ENCODE measurements around the gene TTLL1.
"Not testable (repeated sequence)": the region's sequence is repeated elsewhere in the genome, so short reads cannot be mapped to it uniquely, and the experiment has no call there.

Gene TTLL1

DNA sequence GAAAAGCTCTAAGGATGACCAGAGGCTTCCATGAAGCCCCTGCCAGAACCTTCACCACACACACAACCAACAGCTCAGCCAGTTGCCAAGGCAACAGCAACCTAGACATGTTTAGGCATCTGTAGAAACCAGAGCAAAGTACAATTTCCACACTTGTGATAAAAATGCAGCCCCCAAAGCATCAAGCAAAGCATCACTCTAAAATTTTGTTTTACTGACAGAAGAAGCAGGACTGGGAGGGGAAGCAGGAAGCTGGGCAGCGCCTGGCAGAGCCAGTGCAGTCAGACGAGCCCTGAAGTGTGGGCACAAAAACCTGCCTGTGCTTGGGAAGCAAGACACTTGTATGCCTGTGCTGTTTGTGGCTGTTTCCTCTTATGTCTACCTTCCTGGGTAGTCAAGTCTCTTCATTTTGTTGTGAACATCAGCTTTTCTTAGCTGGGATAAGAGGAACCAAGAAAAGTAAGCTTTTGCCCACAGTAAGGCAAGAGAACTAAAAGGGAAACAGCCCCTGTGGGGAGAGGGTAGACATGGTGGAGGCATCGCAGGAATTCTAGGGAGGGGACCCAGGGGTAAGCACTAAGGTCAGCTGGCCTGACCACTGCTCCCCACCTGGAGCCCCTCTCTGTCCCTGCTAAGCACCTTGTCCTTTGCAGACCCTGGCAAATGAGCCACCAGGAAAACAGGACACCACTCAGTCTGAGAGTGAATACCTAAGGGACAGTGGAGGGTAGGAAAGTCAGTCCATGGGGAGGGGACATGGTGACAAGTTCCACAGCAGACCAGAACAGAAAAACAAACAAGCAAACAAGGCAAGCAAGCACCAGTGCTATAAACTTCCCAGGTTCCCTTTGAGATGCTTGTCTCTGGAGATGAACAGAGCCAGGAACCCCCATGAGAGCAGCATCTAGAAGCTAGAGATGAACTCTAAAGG, 87.7 kb downstream of the TTLL1 start:
- DNase-seq (ENCODE audit: low spot score in 2 of 2) (no peak), ATAC-seq (replicated peaks; ENCODE audit: extremely low read depth, poor library complexity, severe bottlenecking) (peak; percentile 56)
- Mint-ChIP-seq H3K9me3 (no peaks in the 10 kb centered on the region), H3K4me3 (no peak overlapping the region), H3K27me3 (no peaks in the 10 kb centered on the region), H3K27ac (ENCODE audit: low read depth) (peak overlapping the region; percentile 29), H3K36me3 (ENCODE audit: insufficient read depth) (peaks cover 1% of the 10 kb centered on the region), H3K4me1 (peaks cover 75% of the 10 kb centered on the region)

DNA sequence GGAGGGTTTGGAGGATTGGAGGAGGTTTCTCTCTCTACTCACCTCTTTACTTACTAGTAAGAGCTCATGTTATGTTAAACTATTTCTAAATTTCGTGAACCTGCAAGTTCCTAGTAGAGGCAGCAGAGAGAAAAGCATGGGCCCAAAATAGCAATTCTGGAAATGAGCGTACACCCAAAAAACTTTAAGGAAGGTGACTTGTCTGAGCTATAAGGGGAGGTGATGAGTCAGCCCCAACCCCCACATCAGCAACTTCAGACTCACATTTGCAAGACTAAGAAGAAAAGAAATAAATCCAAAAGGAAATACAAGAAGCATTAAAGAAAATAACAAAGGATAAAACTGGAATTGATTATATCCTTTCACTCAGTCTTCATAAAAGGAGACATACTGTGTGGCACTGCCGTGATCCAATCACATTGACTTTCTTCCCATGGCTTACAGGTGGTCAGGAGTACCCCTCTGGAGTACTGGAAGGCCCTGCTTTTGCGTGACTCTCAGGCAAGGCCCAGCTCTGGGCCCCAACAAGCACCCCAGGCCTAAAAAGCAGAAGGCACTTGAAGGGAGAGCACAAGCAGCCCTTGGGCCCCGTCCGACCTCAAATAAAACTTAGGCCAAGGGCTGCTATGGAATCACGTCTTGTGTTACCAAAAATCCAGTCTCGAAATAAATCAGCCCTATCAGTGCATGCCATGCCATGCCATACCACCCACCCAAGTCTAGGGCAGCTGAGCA, 88.6 kb downstream of the TTLL1 start:
- H3K9me3 Mint-ChIP-seq, result no peaks in the 10 kb centered on the region
- H3K4me3 Mint-ChIP-seq, result no peak overlapping the region
- no peak for DNase-seq (ENCODE audit: low spot score in 2 of 2)
- peaks cover 1% of the 10 kb centered on the region for H3K36me3 Mint-ChIP-seq (ENCODE audit: insufficient read depth)
- no peaks in the 10 kb centered on the region for H3K27me3 Mint-ChIP-seq
- peak overlapping the region; percentile 29 for H3K27ac Mint-ChIP-seq (ENCODE audit: low read depth)
- no peak for ATAC-seq (replicated peaks; ENCODE audit: extremely low read depth, poor library complexity, severe bottlenecking)
- H3K4me1 Mint-ChIP-seq, result peaks cover 68% of the 10 kb centered on the region

DNA sequence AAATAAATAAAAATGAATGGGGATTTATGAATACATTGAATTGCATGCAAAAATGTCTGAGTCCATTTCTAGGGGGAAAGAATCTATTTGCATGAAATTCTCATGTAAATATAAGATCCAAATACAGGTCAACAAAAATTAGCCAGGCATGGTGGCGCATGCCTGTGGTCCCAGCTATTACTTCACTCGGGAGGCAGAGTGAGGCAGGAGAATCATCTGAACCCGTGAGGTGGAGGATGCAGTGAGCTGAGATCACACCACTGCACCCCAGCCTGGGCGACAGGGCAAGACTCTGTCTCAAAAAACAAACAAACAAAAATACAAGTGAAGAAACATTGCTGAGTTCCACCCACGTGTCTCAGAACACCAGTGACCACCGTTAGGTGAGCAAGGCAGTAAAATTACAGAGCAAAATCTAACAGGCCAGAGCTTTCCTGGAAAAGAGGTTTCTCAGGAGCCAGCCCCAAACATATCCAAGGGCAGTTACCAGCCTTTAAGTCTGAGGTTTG, 91.6 kb downstream of the TTLL1 start:
- peak overlapping the region; percentile 1 for H3K27ac Mint-ChIP-seq (ENCODE audit: low read depth)
- H3K4me3 Mint-ChIP-seq, result no peak overlapping the region
- no peaks in the 10 kb centered on the region for H3K27me3 Mint-ChIP-seq

DNA sequence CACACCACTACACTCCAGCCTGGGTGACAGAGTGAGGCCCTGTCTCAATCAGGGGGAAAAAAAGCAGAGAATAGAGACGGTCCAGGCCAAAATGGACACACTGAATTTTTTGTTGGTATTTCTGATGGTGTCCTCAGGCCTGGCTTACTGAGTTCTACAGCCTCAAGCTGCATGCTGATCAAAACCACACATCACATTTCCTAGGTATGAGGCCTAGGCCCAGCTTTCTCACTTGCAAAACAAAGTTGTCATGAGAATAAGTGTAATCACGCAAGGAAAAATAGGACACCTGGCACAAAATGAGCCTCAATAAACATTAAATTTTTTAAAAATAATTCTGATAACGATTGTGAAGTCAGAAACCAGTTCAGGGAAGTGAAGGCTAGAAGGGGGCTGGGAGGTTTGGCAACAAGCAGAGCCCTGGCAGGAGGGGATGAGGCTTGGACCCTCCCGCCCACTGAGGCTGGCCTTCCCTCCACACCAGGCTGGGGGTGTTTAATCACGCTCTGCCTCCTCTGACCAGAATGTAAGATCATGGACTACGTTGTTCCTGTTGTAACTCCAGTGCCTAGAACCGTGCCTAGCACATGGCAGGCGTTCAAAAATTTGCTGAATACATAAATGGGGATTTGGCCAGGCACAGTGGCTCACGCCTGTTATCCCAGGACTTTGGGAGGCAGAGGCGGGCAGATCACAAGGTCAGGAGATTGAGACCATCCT, 92.4 kb downstream of the TTLL1 start:
- DNase-seq (ENCODE audit: low spot score in 2 of 2) (no peak), ATAC-seq (replicated peaks; ENCODE audit: extremely low read depth, poor library complexity, severe bottlenecking) (no peak)
- Mint-ChIP-seq H3K36me3 (ENCODE audit: insufficient read depth) (peaks cover 6% of the 10 kb centered on the region), H3K27ac (ENCODE audit: low read depth) (no peak overlapping the region), H3K4me1 (peaks cover 40% of the 10 kb centered on the region), H3K4me3 (no peak overlapping the region), H3K9me3 (no peaks in the 10 kb centered on the region), H3K27me3 (no peaks in the 10 kb centered on the region)

More for the DNA sequence above, 91.6 kb downstream of the TTLL1 start:
- ATAC-seq (replicated peaks; ENCODE audit: extremely low read depth, poor library complexity, severe bottlenecking), result no peak
- no peak for DNase-seq (ENCODE audit: low spot score in 2 of 2)
- Mint-ChIP-seq H3K36me3 (ENCODE audit: insufficient read depth) (peaks cover 6% of the 10 kb centered on the region), H3K9me3 (no peaks in the 10 kb centered on the region), H3K4me1 (peaks cover 48% of the 10 kb centered on the region)

DNA sequence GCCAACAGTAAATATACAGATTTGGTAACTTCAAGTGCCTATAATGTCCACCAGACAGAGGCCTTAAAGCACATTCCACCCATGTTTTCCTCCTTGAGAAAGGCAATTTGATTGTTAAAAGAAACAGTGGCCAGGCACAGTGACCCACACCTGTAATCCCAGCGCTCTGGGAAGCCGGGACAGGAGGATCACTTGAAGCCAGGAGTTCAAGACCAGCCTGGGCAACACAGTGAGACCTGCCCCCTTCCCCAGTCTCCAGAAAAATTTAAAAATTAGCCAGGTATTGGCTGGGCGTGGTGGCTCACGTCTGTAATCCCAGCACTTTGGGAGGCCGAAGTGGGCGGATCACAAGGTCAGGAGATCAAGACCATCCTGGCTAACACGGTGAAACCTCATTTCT, 93.5 kb downstream of the TTLL1 start:
- H3K4me3 Mint-ChIP-seq; DNase-seq (ENCODE audit: low spot score in 2 of 2); H3K9me3 Mint-ChIP-seq; H3K36me3 Mint-ChIP-seq (ENCODE audit: insufficient read depth); H3K27me3 Mint-ChIP-seq; H3K27ac Mint-ChIP-seq (ENCODE audit: low read depth); ATAC-seq (replicated peaks; ENCODE audit: extremely low read depth, poor library complexity, severe bottlenecking): not testable (repeated sequence)
- H3K4me1 Mint-ChIP-seq, result peaks cover 28% of the 10 kb centered on the region

DNA sequence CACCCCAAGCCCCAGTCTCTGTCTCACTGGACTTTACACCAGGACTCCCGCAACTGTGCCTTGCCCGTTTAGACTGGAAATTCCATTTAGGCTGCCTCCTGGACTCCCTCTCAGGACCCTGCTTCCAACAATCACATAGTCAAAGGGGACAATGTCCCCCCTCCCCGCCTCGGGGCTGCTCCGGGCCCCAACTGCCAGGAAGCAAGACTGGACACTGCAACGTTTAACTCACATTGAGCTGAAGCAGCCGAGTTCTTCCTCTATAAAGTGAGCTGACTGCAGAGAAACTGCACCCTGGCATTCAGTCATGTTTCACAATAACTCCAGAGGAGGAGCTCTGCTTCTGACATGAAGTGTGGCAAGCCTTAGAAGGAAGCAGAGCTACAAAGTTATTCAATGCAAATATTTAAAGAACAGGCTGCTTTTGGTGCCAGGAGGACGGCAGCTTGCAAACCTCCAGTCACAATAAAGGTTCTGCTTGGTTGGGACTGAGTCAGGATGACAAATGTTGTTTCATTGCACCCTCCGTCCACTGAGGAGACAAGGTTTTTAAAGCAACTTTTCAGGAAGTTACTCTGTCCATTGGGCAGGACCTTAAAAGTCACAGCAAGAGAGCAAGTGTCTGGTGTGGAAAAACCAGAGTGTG, 94.2 kb downstream of the TTLL1 start:
- Mint-ChIP-seq H3K27ac (ENCODE audit: low read depth) (no peak overlapping the region), H3K9me3 (no peaks in the 10 kb centered on the region), H3K27me3 (no peaks in the 10 kb centered on the region), H3K4me3 (no peak overlapping the region), H3K36me3 (ENCODE audit: insufficient read depth) (peaks cover 9% of the 10 kb centered on the region), H3K4me1 (peaks cover 23% of the 10 kb centered on the region)
- DNase-seq (ENCODE audit: low spot score in 2 of 2) (no peak), ATAC-seq (replicated peaks; ENCODE audit: extremely low read depth, poor library complexity, severe bottlenecking) (no peak)

DNA sequence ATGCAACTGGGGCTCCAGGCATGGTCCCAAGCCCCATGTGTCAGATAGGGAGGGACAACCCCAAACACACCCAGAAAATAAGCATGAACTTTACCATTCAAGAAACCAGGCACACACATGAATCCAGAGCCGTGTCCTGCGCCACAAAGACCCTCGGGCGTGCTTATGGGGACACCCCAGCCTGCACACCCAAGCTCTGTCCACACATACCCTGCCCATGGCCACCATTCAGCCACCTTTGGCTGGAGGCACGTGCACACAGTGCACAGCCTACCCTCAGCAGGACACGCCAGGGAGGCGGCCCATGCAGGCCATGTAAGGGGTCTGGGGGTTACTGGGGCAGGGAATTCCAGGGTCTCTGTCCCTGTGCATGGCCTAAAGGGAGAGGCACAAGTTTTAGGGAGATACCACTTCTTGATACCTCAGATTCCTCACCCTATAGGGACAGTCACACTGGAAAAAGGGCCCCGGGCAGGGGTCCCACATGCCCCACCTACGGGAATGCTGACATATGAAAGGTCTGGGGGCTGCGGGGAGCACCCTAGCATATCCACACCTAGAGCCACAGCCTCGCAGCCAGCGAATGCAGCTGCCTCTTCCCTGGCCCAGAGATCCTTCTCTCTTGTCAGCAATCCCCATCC, 94.8 kb downstream of the TTLL1 start:
- Mint-ChIP-seq H3K27ac (ENCODE audit: low read depth) (no peak overlapping the region), H3K4me3 (no peak overlapping the region), H3K4me1 (peaks cover 23% of the 10 kb centered on the region), H3K36me3 (ENCODE audit: insufficient read depth) (peaks cover 9% of the 10 kb centered on the region), H3K9me3 (no peaks in the 10 kb centered on the region), H3K27me3 (no peaks in the 10 kb centered on the region)
- DNase-seq (ENCODE audit: low spot score in 2 of 2) (no peak), ATAC-seq (replicated peaks; ENCODE audit: extremely low read depth, poor library complexity, severe bottlenecking) (no peak)

DNA sequence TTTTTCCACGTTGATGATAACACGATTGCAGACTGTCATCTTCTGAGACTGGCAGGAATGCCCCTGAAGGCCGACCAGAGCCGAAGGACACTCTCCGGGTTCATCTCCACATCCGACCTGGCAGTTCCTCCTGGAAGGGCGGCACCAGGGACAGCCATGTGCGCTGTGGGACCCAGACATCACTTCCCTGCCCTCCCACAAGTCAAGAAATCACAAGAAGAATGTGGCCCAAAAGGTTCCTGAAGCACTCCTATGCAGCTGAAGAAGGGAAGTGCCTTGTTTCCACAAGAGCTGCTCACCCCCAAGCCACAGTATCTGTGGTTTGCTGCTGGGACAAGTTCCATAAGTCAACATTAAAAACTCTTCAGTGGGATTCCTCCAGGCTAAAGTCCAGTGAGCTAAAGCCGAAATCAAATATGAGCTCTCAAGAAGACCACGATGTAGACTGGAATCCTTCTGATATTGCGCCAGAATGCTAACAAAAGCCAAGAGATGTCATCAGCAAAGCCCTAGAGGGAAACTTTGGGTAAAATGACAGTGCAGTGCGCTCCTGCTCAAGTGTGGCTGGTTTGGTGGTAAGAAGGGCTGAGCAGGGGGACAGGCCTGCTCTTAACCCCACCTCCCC, 95.4 kb downstream of the TTLL1 start:
- no peak for DNase-seq (ENCODE audit: low spot score in 2 of 2)
- peaks cover 9% of the 10 kb centered on the region for H3K36me3 Mint-ChIP-seq (ENCODE audit: insufficient read depth)
- ATAC-seq (replicated peaks; ENCODE audit: extremely low read depth, poor library complexity, severe bottlenecking), result no peak
- H3K9me3 Mint-ChIP-seq, result no peaks in the 10 kb centered on the region
- H3K27me3 Mint-ChIP-seq, result no peaks in the 10 kb centered on the region
- no peak overlapping the region for H3K4me3 Mint-ChIP-seq
- H3K27ac Mint-ChIP-seq (ENCODE audit: low read depth), result no peak overlapping the region
- peaks cover 18% of the 10 kb centered on the region for H3K4me1 Mint-ChIP-seq

DNA sequence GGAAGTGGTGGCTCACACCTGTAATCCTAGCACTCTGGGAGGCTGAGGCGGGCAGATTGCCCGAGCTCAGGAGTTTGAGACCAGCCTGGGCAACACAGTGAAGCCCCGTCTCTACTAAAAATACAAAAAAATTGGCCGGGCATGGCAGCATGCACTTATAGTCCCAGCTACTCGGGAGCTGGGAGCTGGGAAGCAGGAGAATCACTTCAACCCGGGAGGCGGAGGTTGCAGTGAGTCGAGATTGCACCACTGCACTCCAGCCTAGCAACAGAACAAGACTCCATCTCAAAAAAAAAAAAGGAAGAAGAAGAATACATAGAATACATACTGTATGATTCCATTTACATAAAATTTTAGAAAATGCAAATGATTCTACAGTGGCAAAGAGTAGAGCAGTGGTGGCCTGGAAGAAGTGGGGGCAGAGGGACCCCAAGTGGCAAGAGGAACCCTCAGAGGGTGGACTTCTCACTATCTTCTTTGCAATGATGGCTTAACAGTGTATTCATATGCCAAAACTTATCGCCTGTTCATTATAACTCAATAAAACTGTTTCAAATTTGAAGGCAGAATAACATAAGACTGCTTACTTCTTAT, 96.2 kb downstream of the TTLL1 start:
- Mint-ChIP-seq H3K4me3 (no peak overlapping the region), H3K27me3 (no peaks in the 10 kb centered on the region), H3K4me1 (peaks cover 11% of the 10 kb centered on the region), H3K27ac (ENCODE audit: low read depth) (peak overlapping the region; percentile 64), H3K9me3 (no peaks in the 10 kb centered on the region), H3K36me3 (ENCODE audit: insufficient read depth) (peaks cover 9% of the 10 kb centered on the region)
- no peak for DNase-seq (ENCODE audit: low spot score in 2 of 2)
- ATAC-seq (replicated peaks; ENCODE audit: extremely low read depth, poor library complexity, severe bottlenecking), result no peak

DNA sequence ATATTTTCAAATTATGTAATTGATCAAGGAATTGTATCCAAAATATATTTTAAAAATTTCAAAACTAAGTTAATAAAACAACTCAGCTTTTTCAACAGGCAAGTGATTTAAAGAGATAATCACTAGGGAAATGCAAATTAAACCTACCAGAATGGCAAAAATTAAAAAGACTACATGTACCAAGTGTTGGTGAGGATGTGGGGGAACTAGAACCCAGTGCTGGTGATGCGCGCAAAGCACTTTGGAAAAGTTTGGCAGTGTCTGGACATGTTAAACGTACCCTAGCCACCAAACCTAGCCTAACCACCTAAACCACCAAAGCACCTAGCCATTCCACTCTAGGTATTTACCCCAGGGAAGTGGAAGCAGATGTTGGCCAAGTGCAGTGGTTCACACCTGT, 97.1 kb downstream of the TTLL1 start:
- Mint-ChIP-seq H3K9me3 (no peaks in the 10 kb centered on the region), H3K27ac (ENCODE audit: low read depth) (no peak overlapping the region), H3K36me3 (ENCODE audit: insufficient read depth) (peaks cover 11% of the 10 kb centered on the region), H3K27me3 (no peaks in the 10 kb centered on the region), H3K4me1 (peaks cover 7% of the 10 kb centered on the region), H3K4me3 (no peak overlapping the region)
- ATAC-seq (replicated peaks; ENCODE audit: extremely low read depth, poor library complexity, severe bottlenecking) (no peak), DNase-seq (ENCODE audit: low spot score in 2 of 2) (no peak)

DNA sequence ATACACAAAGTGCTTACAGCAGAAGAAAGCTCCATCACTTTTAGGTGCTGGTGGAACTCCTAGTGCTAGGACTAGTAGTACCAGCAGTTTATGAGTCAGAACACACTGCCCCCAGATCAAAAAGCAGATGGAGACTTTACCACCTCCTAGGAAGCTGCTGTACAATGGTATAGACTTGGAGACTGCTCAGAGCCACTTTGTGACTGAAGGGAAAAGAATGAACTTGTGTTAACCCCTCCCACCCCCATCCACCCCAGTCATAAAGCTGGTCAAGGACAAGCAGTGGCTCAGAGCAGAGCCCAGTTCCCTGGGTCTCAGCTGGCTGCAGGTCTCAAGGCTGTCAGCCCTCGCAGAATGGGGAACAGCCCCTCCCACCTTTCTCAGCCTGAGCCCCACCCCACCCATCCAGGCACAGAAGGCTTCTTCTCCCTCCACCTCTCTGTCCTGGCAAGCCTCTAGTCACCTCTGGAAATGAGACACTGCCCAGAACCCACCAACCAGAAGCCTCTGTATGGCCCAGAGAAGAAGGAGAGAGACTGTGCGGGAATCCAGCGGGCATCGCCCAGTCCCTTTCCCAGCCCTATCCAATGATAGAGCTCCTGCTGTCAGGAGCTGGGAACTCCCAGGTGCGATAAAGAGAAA, 98.1 kb downstream of the TTLL1 start:
- Mint-ChIP-seq H3K27me3 (no peaks in the 10 kb centered on the region), H3K4me1 (peaks cover 17% of the 10 kb centered on the region), H3K27ac (ENCODE audit: low read depth) (no peak overlapping the region), H3K36me3 (ENCODE audit: insufficient read depth) (peaks cover 11% of the 10 kb centered on the region), H3K9me3 (no peaks in the 10 kb centered on the region), H3K4me3 (no peak overlapping the region)
- DNase-seq (ENCODE audit: low spot score in 2 of 2) (no peak), ATAC-seq (replicated peaks; ENCODE audit: extremely low read depth, poor library complexity, severe bottlenecking) (no peak)

All from central memory CD8-positive, alpha-beta T cell (primary cell).